Erythroblast (primary cell): ENCODE data around the gene HTR6.

Experiments used
- GATA1 ChIP-seq: IDR thresholded peaks from 2 replicates; pipeline ENCODE4 v1.6.1; 2011; ENCODE audit warnings: low read depth, mild to moderate bottlenecking, control low read depth, low read length, moderate library complexity
- POLR2A ChIP-seq: IDR thresholded peaks from 2 replicates; pipeline ENCODE4 v1.6.1; 2011; ENCODE audit warnings: mild to moderate bottlenecking, low read length

- TF ChIP-seq POLR2A = no peak
- no peak for TF ChIP-seq GATA1
Observed at GRCh38 chr1:19617376-19617775, 47.3 kb upstream of the HTR6 start.
